Fibroblast of peridontal ligament (primary cell): ENCODE measurements around the gene SFTA2.
A peak's percentile ranks its signal among the peaks of the same experiment; 100 is the strongest.
"Not testable (repeated sequence)": the region's sequence is repeated elsewhere in the genome, so short reads cannot be mapped to it uniquely, and the experiment has no call there.

Experiments
- DNase-seq: peaks from one replicate; pipeline ENCODE4 v3.0.0-alpha.2; 2010; ENCODE audit errors: extremely low read depth

SFTA2 gene

GRCh38 chr6:30931969-30932645, at the start of gene SFTA2:
Gene SFTA2, minus strand, starts transcription at chr6:30932170. Its CDS starts 74 bp downstream, at chr6:30932096.
- DNase-seq = no peak

GRCh38 chr6:30979690-30980089, 47.7 kb upstream of the SFTA2 start:
- DNase-seq = no peak

GRCh38 chr6:30979141-30979540, 47.2 kb upstream of the SFTA2 start:
- DNase-seq = peak; percentile 53

GRCh38 chr6:30974490-30975252, 42.7 kb upstream of the SFTA2 start:
- DNase-seq = no peak

GRCh38 chr6:30972816-30973215, 40.8 kb upstream of the SFTA2 start:
- DNase-seq = no peak

GRCh38 chr6:30970946-30971345, 39.0 kb upstream of the SFTA2 start:
- DNase-seq = no peak

GRCh38 chr6:30969171-30969570, 37.2 kb upstream of the SFTA2 start:
- not testable (repeated sequence) for DNase-seq

- DNase-seq = no peak
These were observed 34.2 kb upstream of the SFTA2 start for GRCh38 chr6:30966154-30966553.

- no peak for DNase-seq
These were observed 33.2 kb upstream of the SFTA2 start for GRCh38 chr6:30965140-30965601.

- DNase-seq = no peak
These were observed 32.1 kb upstream of the SFTA2 start for GRCh38 chr6:30964075-30964474.

- DNase-seq = no peak
These were observed 31.7 kb upstream of the SFTA2 start for GRCh38 chr6:30963641-30964040.

GRCh38 chr6:30962716-30963115, 30.7 kb upstream of the SFTA2 start:
- no peak for DNase-seq

- peak; percentile 58 for DNase-seq
These were observed 29.1 kb upstream of the SFTA2 start for GRCh38 chr6:30960907-30961673.

GRCh38 chr6:30957716-30958115, 25.7 kb upstream of the SFTA2 start:
- no peak for DNase-seq

GRCh38 chr6:30955367-30956042, 23.5 kb upstream of the SFTA2 start:
- peak; percentile 3 for DNase-seq

GRCh38 chr6:30954631-30955366, 22.8 kb upstream of the SFTA2 start:
- DNase-seq = no peak

GRCh38 chr6:30951907-30952469, 20.0 kb upstream of the SFTA2 start:
- DNase-seq = no peak

GRCh38 chr6:30948811-30949210, 16.8 kb upstream of the SFTA2 start:
- no peak for DNase-seq

GRCh38 chr6:30947231-30947630, 15.3 kb upstream of the SFTA2 start:
- no peak for DNase-seq

- DNase-seq = no peak
These were observed 13.3 kb upstream of the SFTA2 start for GRCh38 chr6:30945281-30945680.

GRCh38 chr6:30944051-30944450, 12.1 kb upstream of the SFTA2 start:
- no peak for DNase-seq
